ENCODE results near the gene ARL4D.
A peak's percentile ranks its signal among the peaks of the same experiment; 100 is the strongest.
"Not testable (repeated sequence)": the region's sequence is repeated elsewhere in the genome, so short reads cannot be mapped to it uniquely, and the experiment has no call there.

Gene ARL4D

GRCh38 chr17:43371227-43371821, 27.5 kb upstream of the ARL4D start:
- DNase-seq: no peak

- DNase-seq: no peak
Observed at GRCh38 chr17:43372273-43372911, 26.4 kb upstream of the ARL4D start.

- no peak for DNase-seq
Observed at GRCh38 chr17:43373356-43373755, 25.4 kb upstream of the ARL4D start.

DNA sequence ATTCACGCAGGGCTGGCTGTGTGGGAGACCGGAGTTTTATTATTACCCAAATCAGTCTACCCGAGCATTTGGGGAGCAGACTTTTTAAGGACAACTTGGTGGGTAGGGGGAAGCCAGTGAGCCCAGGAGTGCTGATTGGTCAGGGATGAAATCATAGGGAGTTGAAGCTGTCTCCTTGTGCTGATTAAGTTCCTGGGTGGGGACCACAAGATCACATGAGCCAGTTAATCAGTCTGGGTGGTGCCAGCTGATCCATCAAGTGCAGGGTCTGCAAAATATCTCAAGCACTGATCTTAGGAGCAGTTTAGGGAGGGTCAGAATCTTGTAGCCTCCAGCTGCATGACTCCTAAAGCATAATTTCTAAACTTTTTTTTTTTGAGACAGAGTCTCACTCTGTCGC, 22.9 kb upstream of the ARL4D start:
- DNase-seq: not testable (repeated sequence)

- no peak for DNase-seq
Observed at GRCh38 chr17:43377056-43377810, 21.6 kb upstream of the ARL4D start.

DNA sequence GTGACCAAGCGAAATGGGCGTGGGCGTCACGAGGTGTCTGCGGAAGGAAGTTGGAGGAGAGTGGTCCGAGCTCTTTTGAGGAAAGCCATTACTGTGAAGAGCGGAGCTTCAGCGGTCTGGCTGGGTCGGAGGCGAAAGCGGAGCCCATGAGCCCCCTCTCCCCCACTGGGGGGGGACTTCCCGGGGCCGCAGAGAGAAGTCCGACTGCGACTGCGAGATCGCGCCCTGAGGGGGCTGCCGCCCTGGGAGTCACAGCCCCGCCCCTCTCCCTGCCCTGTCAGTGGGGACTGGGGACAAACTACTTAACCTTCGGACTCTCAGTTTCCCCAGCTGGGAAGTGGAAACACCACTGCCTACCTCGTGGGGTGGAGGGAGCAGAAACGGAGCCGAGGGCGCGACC, 20.0 kb upstream of the ARL4D start:
- no peak for DNase-seq

DNA sequence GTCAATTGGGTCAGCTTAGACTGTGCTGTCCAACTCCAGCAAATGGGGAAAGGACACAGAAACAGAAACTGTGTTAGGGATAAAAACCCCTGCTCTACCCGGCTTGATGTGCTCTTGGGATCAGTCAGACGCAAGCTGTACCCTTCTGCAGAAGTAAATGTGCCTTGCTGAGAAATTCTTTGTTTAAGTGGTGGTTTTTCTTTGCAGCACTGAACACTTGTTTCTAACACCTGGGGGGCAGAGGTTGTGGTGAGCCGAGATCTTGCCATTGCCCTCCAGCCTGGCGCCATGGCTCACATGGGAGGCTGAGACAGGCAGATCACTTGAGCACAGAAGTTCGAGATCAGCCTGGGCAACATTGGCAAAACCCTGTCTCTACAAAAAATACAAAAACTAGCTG, 18.5 kb upstream of the ARL4D start:
- no peak for DNase-seq

GRCh38 chr17:43381204-43381603, 17.6 kb upstream of the ARL4D start:
- no peak for DNase-seq

DNA sequence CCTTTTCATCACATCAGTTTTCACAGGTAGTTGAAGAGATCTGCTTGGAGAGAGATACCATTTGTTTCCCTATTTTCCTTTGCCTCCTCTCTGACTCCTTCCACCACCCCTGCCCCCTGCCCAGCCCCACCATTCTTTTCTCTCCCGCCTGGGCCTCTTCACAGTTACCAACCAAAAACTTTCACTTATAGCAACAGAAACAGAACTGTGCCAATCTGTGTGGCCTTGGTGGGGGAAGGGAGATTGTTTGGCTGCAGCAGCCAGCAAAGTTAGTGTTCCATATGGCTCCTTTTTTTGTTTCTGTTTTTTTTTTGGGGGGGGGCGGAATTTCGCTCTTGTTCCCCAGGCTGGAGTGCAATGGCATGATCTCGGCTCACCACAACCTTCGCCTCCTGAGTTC, 17.2 kb upstream of the ARL4D start:
- DNase-seq: no peak

GRCh38 chr17:43382776-43383175, 16.0 kb upstream of the ARL4D start:
- DNase-seq: no peak

DNA sequence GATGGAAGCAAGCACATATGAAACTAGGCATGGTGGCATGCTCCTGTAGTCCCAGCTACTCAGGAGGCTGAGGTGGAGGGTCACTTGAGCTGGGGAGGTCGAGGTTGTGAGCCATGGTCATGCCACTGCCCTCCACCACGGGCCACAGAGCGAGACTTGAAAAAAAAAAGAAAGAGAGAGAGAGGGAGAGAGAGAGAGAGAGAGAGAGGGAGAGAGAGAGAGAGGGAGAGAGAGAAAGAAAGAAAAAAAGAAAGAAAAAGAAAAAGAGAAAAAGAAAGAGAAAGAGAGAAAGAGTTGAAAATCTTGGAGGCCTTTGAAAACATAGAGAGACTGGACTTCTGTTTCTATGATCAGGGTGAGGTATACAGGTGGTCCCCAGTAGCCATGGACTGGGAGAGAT, 15.4 kb upstream of the ARL4D start:
- DNase-seq: no peak

DNA sequence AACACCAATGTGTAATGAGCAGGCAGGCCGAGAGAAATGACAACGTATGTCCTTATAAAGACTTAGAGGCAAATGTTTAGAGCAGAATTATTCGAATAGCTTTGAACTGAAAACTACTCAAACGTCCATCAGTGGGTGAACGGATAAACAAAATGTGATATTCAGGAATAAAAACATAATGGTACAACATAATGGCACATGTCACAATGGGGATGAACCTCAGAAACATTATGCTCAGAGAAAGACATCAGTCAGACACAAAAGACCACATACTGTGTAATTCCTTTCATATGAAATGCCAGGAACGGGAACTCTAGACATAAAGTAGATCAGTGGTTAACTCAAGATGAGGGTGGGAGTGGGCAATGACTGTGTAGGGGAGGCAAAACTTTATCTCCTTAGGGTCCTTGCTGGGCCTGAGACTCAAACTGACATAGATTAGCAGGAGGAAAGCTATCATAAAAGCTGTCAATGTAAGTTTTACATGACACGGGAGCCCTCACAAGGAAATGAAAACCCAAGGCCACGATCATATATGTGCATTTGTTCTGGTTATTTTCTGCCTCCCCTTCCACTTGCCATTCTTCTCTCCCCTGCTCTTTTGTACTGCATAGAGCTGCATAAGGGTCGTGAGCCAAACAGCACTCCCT, 14.8 kb upstream of the ARL4D start:
- DNase-seq: no peak

DNA sequence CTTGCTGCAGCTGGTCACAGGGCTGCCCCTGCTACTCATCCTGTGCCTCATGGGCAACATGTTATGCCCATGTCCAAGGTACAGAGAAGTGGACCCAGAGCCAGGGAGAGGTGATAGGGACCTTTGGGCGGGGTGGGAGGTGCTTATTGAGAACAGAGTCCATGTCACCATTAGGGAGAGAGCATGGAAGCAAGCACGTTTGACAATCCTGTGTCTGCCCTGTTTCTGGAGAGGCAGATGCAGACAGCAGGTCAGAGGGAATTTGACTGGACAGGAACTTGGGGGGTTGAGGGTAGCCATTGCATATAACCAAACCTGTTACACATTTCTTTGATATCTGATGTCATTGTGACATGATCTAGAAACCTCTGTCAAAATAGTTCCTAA, 14.3 kb upstream of the ARL4D start:
- DNase-seq: no peak

DNA sequence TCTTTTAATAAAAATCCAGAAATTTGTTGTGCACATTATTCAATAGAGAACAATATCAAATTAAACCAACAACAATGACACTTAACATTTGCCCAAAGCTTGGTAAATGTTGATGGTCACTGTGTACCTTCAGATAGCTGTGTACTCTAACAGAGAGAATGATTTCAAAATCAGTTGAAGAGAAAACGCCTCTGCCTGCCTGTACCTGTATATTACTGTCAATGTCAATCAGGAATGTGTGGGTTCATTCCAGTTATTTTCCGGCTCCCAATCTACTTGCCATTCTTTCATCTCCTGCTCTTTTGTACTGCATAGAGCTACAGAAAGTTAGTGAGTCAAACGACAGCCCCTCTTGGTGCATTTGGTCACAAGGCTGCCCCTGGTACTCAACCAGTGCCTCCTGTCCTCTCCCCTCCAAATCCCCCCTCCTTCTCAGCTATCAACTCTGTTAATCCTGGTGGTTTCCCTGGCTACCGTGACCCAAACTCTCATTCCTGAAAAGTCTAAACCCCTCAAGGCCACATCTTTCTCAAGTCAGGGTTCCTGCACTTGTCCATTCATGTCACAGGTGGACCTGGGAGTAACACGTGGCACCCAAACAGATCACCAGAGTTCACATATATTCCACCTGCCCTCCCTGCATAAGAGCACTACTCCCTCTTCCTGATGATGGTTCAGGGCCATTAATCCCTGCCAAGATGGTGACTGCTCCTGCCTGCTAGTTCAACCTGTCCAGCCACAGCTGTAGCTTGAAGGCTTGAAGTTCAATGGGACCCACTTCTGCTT, 13.6 kb upstream of the ARL4D start:
- no peak for DNase-seq

GRCh38 chr17:43388359-43389045, 10.3 kb upstream of the ARL4D start:
- peak; percentile 85 for DNase-seq

DNA sequence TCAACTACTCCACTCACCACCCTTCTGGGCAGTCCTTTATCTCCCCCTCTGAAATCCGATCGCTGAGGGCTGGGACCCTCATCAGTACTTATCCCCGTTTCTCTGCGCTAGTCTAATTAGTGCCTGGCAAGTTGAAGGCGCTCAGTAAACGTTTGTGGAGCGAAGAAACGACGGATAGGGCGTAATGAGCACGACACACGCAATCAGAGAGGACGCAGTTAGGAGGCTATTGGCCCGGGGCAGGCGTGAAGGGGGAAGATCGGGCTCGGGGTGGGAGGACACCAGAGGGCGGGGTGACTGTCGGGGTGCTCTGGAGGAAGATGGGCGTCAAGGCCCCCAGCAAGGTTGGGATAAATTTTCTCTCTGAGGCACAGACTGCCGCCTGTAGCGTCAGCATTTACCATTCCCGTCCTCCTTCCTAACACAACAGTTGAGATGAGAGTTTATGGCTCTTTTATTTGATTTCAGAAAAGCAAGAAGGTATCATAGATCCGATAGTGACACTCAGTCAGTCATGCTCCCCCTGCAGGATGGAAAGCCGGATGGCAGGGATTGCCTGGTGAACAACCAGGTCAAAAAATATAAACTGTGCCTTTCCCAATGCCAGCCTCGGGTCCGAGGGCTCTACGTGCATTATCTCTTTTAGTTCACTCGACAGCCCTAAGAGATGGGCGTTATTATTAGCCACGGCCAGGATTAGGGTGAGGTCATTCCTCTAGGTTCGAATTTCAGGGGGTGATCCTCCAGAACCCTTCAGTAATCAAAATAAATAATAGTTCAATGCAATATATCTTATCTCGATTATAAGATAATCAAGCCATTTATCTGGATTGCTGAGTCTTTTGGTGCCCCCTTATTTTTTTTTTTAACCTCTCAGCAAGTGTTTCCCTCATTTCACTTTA, 9.5 kb upstream of the ARL4D start:
- DNase-seq: peak; percentile 74

GRCh38 chr17:43392397-43392796, 6.4 kb upstream of the ARL4D start:
- DNase-seq: no peak

GRCh38 chr17:43393944-43394482, 4.8 kb upstream of the ARL4D start:
- DNase-seq: peak; percentile 88

DNA sequence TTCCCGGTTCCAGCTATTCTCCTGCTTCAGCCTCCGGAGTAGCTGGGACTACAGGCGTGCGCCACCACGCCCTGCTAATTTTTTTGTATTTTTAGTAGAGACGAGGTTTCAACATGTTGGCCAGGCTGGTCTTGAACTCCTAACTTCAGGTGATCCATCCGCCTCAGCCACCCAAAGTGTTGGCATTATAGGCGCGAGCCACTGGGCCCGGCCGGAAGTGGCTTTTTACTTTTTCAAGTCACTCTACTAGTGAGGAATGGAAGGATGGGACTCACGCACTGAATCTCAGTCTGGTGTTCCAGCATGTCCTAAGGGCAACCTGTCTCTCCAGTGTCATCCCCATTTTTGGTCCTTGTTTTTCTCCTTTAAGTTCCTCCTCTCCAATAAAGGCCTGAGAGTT, 4.1 kb upstream of the ARL4D start:
- not testable (repeated sequence) for DNase-seq

GRCh38 chr17:43395165-43395564, 3.6 kb upstream of the ARL4D start:
- DNase-seq: no peak

- no peak for DNase-seq
Observed at GRCh38 chr17:43396491-43397060, 2.2 kb upstream of the ARL4D start.
